Natural killer cell (primary cell): ENCODE results near the gene FHDC1. TPM values are rescaled to one million over a fixed set of nuclear protein-coding genes. Genes with fewer than 3 reads are reported as not detected.

ENCODE experiments used
- ATAC-seq, 3 donors: fragments of 150-1000 bp in 2 of 3; fragments of 200-7000 bp in 1 of 3; cut with Tn5 transposase; 1 replicate in 1 of 3; 2 replicates in 2 of 3; pipeline ENCODE4 v1.10.0; 2021; ENCODE audit warnings: mild to moderate bottlenecking in 2 of 3, moderate library complexity in 2 of 3
- DNase-seq, 2 donors: peaks; one replicate each; pipeline versions ENCODE4 v3.0.0 to v3.0.0-alpha.2; 2013 to 2021; ENCODE audit warnings: mixed read lengths in 1 of 2
- H3K27ac ChIP-seq: one replicate; pipeline ENCODE4 v1.5.1; 2013; ENCODE audit warnings: mild to moderate bottlenecking, low read length
- H3K27me3 ChIP-seq: one replicate; pipeline ENCODE4 v1.6.1; 2013; ENCODE audit warnings: low read length; ENCODE audit not compliant: control insufficient read depth, insufficient read depth
- H3K36me3 ChIP-seq: one replicate; pipeline ENCODE4 v1.6.1; 2013; ENCODE audit warnings: low read length; ENCODE audit not compliant: control insufficient read depth, insufficient read depth
- H3K4me1 ChIP-seq: one replicate; pipeline ENCODE4 v1.6.1; 2013; ENCODE audit warnings: low read length; ENCODE audit not compliant: control insufficient read depth, insufficient read depth
- H3K4me3 ChIP-seq: one replicate; pipeline ENCODE4 v1.5.1; 2013; ENCODE audit warnings: low read length
- H3K9me3 ChIP-seq: one replicate; pipeline ENCODE4 v1.6.1; 2013; ENCODE audit warnings: low read length; ENCODE audit not compliant: control insufficient read depth, insufficient read depth
- H3K27ac Mint-ChIP-seq, 2 donors: one replicate each; pipeline ENCODE4 v1.8.0; 2022; ENCODE audit warnings: mild to moderate bottlenecking in 2 of 2, mixed read lengths in 2 of 2, moderate library complexity in 1 of 2
- H3K27me3 Mint-ChIP-seq, 2 donors: one replicate each; pipeline ENCODE4 v1.8.0; 2022; ENCODE audit warnings: low read depth in 2 of 2, mixed read lengths in 2 of 2
- H3K36me3 Mint-ChIP-seq: one replicate; pipeline ENCODE4 v1.8.0; 2022; ENCODE audit warnings: mixed read lengths
- H3K4me1 Mint-ChIP-seq, 2 donors: one replicate each; pipeline ENCODE4 v1.8.0; 2022; ENCODE audit warnings: mixed read lengths in 2 of 2
- H3K4me3 Mint-ChIP-seq: one replicate; pipeline ENCODE4 v1.8.0; 2022; ENCODE audit warnings: mild to moderate bottlenecking, moderate library complexity, mixed read lengths
- H3K9me3 Mint-ChIP-seq, 2 donors: one replicate each; pipeline ENCODE4 v1.8.0; 2022; ENCODE audit warnings: mixed read lengths in 2 of 2
- WGBS: methylation state at CpG from one replicate; pipeline ENCODE4 v1.1.7; 2013; ENCODE audit warnings: missing lambda C conversion rate; ENCODE audit not compliant: insufficient coverage; 5-methylcytosine and 5-hydroxymethylcytosine counted together
- intact Hi-C: fragments of 100-400 bp; cut with micrococcal nuclease; formaldehyde crosslinking; loops from one replicate; pipeline ENCODE4 v1.14.2; 2022
- total RNA-seq, 4 donors: library from RNA; stranded (reverse); fragments of 120-200 nt in 1 of 4; gene quantifications; one replicate each; pipeline versions ENCODE4 v1.2.3 to v1.2.4, GENCODE V29; 2013 to 2022
- TF ChIP-seq, protein P1 (sequence below): fragments of 200-600 bp; IDR thresholded peaks from one replicate; pipeline ENCODE4 v1.8.0; 2022; ENCODE audit warnings: antibody characterized with exemption

FHDC1 gene
- total RNA-seq, 3 donors from 2014 or later (not counting 1 experiment from before 2014, with no cell fraction given), result 0.10 to 0.23 (median 0.16) TPM

DNA sequence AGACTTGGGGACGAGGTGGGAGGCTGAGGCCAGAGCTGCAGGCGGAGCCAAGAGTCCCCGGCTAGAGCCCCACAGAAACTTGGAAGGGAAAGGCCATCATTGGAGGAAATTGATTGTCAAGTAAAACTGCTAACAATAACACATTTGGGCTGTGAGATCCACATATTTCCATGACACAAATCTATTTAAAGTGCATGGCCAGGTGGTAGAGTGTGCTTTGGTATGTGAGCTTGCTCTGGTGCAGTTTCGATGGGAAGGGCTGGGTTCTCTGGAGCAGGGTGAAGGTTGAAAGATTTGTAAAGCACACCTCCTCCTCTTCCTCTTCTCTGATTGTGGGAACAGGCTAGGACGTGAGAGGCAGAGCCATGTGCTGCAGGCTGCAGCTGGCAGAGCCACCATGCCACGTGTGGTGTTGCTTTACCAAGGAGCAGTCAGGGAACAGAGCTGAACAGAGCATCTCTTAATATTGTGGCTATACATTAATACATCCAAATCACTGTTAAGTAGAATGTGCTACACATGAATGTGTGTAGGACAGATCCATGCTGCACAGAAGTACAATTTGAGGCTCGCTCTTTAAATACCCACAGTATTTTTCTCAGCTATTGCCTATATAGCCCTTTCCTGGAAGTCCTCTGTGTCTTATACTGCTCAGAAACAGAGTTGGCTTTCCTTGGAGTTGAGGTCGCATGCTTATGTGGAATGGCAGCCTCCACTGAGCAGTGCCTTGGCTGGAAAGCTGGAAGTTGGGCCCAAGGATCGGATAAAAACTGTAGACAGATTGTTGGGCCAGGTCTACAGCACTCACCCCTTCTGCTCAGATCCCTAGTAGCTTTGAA, 37.7 kb downstream of the FHDC1 start:
- WGBS, result 92% methylated on average over 8 of the region's 9 CpGs
- no peaks in the 10 kb centered on the region for H3K9me3 Mint-ChIP-seq
- no peak overlapping the region for H3K27ac Mint-ChIP-seq
- Histone ChIP-seq H3K27me3 (no peaks in the 10 kb centered on the region), H3K9me3 (no peaks in the 10 kb centered on the region), H3K4me3 (no peak overlapping the region), H3K36me3 (no peaks in the 10 kb centered on the region), H3K27ac (no peak overlapping the region), H3K4me1 (no peaks in the 10 kb centered on the region)
- DNase-seq (no peak), ATAC-seq (no peak)
- H3K36me3 Mint-ChIP-seq, result no peaks in the 10 kb centered on the region
- no peak overlapping the region for H3K4me3 Mint-ChIP-seq
- intact Hi-C loops, result no loop called here
- no peaks in the 10 kb centered on the region for H3K4me1 Mint-ChIP-seq
- TF ChIP-seq, protein P1, sequence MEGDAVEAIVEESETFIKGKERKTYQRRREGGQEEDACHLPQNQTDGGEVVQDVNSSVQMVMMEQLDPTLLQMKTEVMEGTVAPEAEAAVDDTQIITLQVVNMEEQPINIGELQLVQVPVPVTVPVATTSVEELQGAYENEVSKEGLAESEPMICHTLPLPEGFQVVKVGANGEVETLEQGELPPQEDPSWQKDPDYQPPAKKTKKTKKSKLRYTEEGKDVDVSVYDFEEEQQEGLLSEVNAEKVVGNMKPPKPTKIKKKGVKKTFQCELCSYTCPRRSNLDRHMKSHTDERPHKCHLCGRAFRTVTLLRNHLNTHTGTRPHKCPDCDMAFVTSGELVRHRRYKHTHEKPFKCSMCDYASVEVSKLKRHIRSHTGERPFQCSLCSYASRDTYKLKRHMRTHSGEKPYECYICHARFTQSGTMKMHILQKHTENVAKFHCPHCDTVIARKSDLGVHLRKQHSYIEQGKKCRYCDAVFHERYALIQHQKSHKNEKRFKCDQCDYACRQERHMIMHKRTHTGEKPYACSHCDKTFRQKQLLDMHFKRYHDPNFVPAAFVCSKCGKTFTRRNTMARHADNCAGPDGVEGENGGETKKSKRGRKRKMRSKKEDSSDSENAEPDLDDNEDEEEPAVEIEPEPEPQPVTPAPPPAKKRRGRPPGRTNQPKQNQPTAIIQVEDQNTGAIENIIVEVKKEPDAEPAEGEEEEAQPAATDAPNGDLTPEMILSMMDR, result no peak
- no peaks in the 10 kb centered on the region for H3K27me3 Mint-ChIP-seq

- TF ChIP-seq, protein P1, result no peak
- Mint-ChIP-seq H3K27ac (no peak overlapping the region), H3K4me1 (no peaks in the 10 kb centered on the region), H3K27me3 (no peaks in the 10 kb centered on the region), H3K9me3 (no peaks in the 10 kb centered on the region), H3K4me3 (no peak overlapping the region), H3K36me3 (no peaks in the 10 kb centered on the region)
- Histone ChIP-seq H3K27me3 (no peaks in the 10 kb centered on the region), H3K4me1 (no peaks in the 10 kb centered on the region), H3K27ac (no peak overlapping the region), H3K4me3 (no peak overlapping the region), H3K36me3 (no peaks in the 10 kb centered on the region), H3K9me3 (no peaks in the 10 kb centered on the region)
- ATAC-seq, result no peak
- WGBS, result 92% methylated on average over 28 of the region's 28 CpGs
- no peak for DNase-seq
- intact Hi-C loops, result no loop called here
These were observed 38.6 kb downstream of the FHDC1 start for GRCh38 chr4:152974468-152975379.

- Histone ChIP-seq H3K4me1 (no peaks in the 10 kb centered on the region), H3K27ac (no peak overlapping the region), H3K4me3 (no peak overlapping the region), H3K9me3 (no peaks in the 10 kb centered on the region), H3K36me3 (no peaks in the 10 kb centered on the region), H3K27me3 (no peaks in the 10 kb centered on the region)
- intact Hi-C loops, result no loop called here
- Mint-ChIP-seq H3K9me3 (no peaks in the 10 kb centered on the region), H3K36me3 (no peaks in the 10 kb centered on the region), H3K4me3 (no peak overlapping the region), H3K4me1 (no peaks in the 10 kb centered on the region), H3K27me3 (no peaks in the 10 kb centered on the region), H3K27ac (no peak overlapping the region)
- ATAC-seq (no peak), DNase-seq (no peak)
- 94% methylated on average over 36 of the region's 38 CpGs for WGBS
- TF ChIP-seq, protein P1, result no peak
These were observed 39.5 kb downstream of the FHDC1 start for GRCh38 chr4:152975380-152976211.
